ENCODE data around the gene WDR90. TPM values are rescaled to one million over a fixed set of nuclear protein-coding genes. Genes with fewer than 3 reads are reported as not detected.

Gene WDR90
- total and polyA plus RNA-seq, 3 experiments from 2014 or later = 1.4 to 78.4 (median 69.6) TPM

DNA sequence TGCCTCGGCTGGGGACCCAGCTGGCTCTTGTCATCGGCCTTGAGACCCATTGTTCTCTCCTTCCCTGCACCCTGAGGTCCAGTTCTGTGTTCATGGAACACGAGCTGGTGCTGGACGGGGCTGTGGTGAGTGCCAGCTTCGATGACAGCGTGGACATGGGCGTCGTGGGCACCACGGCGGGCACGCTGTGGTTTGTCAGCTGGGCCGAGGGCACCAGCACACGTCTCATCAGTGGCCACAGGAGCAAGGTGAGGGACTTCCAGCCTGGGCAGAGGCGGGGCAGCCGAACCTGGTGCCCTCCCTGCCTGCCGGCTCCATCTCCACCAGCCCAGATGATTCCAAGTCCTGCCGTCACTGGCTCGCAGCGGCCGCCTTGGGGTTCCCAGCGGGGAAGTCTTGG lies 13.4 kb downstream of the WDR90 start:
- no peaks in the 10 kb centered on the region for H3K27me3 Mint-ChIP-seq
- Histone ChIP-seq H3K27me3 (ENCODE audit: insufficient read depth, low read length, poor library complexity, severe bottlenecking) (no peaks in the 10 kb centered on the region), H3K36me3 (ENCODE audit: insufficient read depth, low read length) (no peaks in the 10 kb centered on the region), H3K4me1 (ENCODE audit: insufficient read depth, low read length) (peaks cover 7% of the 10 kb centered on the region), H3K9me3 (ENCODE audit: low read length) (no peaks in the 10 kb centered on the region), H3K4me3 (ENCODE audit: low read length) (no peak overlapping the region), H3K27ac (ENCODE audit: low read depth, low read length) (no peak overlapping the region)
- CTCF ChIA-PET = no interaction called here
- DNase-seq = no peak
- POLR2A ChIA-PET = interaction anchor here (0.8 kb wide), 1 partner anchor 13 kb away, joined by 3 read pairs; the partner anchor contains the start of gene WDR90
- peaks cover 2 to 8% (median 4%) of the 10 kb centered on the region in 3 donors for H3K4me1 Mint-ChIP-seq
- no peak overlapping the region for H3K27ac Mint-ChIP-seq
- no peaks in the 10 kb centered on the region for H3K9me3 Mint-ChIP-seq
- H3K4me3 Mint-ChIP-seq = no peak overlapping the region
- H3K36me3 Mint-ChIP-seq = no peaks in the 10 kb centered on the region

DNA sequence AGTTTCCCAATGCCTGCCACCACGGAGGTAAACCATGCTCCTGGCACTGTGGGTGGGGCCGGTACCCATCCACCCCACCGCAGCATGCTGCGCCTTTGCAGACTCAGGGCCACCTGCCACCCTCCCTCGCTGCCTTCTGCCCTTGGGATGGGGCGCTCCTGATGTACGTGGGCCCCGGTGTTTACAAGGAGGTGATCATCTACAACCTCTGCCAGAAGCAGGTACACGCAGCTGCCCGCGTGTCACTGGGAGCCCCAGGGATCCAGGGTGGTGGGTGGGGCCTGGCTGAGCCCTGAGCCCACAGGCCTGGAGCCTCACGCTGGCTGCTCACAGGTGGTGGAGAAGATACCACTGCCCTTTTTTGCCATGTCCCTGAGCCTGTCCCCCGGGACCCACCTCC lies 17.4 kb downstream of the WDR90 start:
- no peaks in the 10 kb centered on the region for H3K9me3 ChIP-seq (ENCODE audit: low read length)
- Mint-ChIP-seq H3K36me3 (peaks cover 0 to 17% (median 0%) of the 10 kb centered on the region in 3 donors), H3K9me3 (no peaks in the 10 kb centered on the region), H3K27me3 (no peaks in the 10 kb centered on the region), H3K4me1 (peaks cover 4 to 19% (median 5%) of the 10 kb centered on the region in 3 donors), H3K27ac (no peak overlapping the region), H3K4me3 (no peak overlapping the region)
- no peak overlapping the region for H3K4me3 ChIP-seq (ENCODE audit: low read length)
- H3K4me1 ChIP-seq (ENCODE audit: insufficient read depth, low read length) = peaks cover 10% of the 10 kb centered on the region
- no peak for DNase-seq
- H3K27me3 ChIP-seq (ENCODE audit: insufficient read depth, low read length, poor library complexity, severe bottlenecking) = no peaks in the 10 kb centered on the region
- H3K27ac ChIP-seq (ENCODE audit: low read depth, low read length) = no peak overlapping the region
- ChIA-PET POLR2A (no interaction called here), CTCF (interaction anchor here (1.0 to 2.0 kb wide), 3 partner anchors 15 to 29 kb away, joined by 3 to 8 read pairs (median 6); no protein-coding TSS in a partner anchor)
- H3K36me3 ChIP-seq (ENCODE audit: insufficient read depth, low read length) = no peaks in the 10 kb centered on the region

DNA sequence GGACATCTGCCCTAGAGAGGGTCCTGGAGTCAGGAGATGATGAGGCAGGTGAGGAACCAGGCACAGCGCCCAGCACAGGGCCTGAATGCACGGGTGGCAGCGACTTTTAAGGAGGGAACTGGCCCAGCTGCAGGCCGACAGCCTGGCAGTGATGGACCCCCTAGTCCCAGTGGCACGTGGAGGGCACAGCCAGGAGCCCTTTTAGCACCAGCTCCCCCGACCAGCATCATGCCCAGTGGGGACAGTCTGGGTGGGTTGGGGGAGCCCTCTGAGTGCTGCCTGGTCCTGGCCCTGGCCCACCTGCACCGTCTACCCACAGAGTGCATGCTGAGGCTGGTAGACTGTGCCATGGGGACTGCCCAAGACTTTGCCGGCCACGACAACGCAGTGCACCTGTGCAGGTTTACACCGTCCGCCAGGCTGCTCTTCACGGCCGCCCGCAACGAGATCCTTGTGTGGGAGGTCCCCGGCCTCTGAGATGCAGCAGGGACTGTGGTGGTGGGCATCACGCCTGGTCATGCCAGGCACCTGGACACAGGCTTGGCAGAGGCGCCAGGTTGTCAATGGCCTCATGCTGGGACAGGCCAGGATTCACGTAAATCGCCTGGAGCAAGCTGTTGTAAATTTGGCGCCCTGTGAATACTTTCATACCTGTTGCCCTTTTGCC lies 18.1 kb downstream of the WDR90 start:
- Mint-ChIP-seq H3K27me3 (no peaks in the 10 kb centered on the region), H3K27ac (peak overlapping the region; percentile 75 to 98 (median 86)), H3K36me3 (peaks cover 0 to 23% (median 0%) of the 10 kb centered on the region in 3 donors), H3K4me3 (peak overlapping the region; percentile 77 to 90 (median 80)), H3K4me1 (peaks cover 4 to 19% (median 5%) of the 10 kb centered on the region in 3 donors), H3K9me3 (no peaks in the 10 kb centered on the region)
- ChIA-PET CTCF (interaction anchor here (0.6 to 2.0 kb wide), 8 partner anchors 10 to 733 kb away, joined by 3 to 8 read pairs (median 4); partner anchors contain the start of gene WDR90), POLR2A (interaction anchor here (0.9 to 1.8 kb wide), 5 partner anchors 13 to 29 kb away, joined by 3 to 4 read pairs (median 3); partner anchors contain the start of genes STUB1, WDR24 and WDR90)
- no peaks in the 10 kb centered on the region for H3K27me3 ChIP-seq (ENCODE audit: insufficient read depth, low read length, poor library complexity, severe bottlenecking)
- peaks cover 4% of the 10 kb centered on the region for H3K36me3 ChIP-seq (ENCODE audit: insufficient read depth, low read length)
- H3K27ac ChIP-seq (ENCODE audit: low read depth, low read length) = peak overlapping the region; percentile 67
- no peak for DNase-seq
- H3K9me3 ChIP-seq (ENCODE audit: low read length) = no peaks in the 10 kb centered on the region
- peaks cover 10% of the 10 kb centered on the region for H3K4me1 ChIP-seq (ENCODE audit: insufficient read depth, low read length)
- H3K4me3 ChIP-seq (ENCODE audit: low read length) = peak overlapping the region; percentile 68

DNA sequence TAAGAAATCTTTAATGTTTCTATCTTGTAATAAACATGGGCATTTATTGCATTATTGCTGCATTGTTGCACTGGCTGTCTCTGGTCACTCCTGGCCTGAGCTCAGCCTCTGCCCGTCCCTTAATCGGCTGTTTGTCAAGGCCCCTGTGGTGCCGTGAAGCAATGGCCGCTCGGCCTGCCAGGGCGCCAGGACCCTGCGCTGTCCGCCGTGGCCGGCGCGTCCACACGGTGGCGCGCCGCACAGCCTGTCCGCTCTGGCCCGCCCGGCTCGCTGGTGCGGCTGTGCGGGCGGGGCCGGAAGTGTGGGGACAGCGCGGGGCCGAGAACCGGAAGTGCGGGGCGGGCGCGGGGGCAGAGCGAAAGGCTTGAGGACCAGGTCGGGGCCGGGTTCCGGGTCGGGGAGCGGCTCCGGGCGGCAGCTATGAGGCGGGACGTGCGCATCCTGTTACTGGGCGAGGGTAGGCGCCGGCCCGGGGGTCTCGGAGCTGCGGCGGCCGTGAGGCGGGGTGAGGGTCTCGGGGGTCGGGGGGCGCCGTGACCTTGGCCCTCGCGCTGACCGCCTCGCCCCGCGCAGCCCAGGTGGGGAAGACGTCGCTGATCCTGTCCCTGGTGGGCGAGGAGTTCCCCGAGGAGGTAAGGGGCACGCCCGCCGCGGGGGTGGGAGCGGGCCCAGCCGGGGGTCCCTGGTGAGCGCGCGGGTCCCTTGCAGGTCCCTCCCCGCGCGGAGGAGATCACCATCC lies 18.8 kb downstream of the WDR90 start, which contains the start of gene RHOT2:
RHOT2 (plus strand) TSS at position 353 of the 739 bp plus-strand sequence; CDS start at position 421, 68 bp downstream.
- CTCF ChIA-PET = interaction anchor here (0.6 to 2.0 kb wide), 8 partner anchors 11 to 732 kb away, joined by 3 to 8 read pairs (median 4); partner anchors contain the start of gene WDR90
- Histone ChIP-seq H3K4me3 (ENCODE audit: low read length) (peak within 1 kb of the TSS; percentile 68), H3K9me3 (ENCODE audit: low read length) (no peaks in the 10 kb centered on the region), H3K36me3 (ENCODE audit: insufficient read depth, low read length) (peaks cover 4% of the 10 kb centered on the region), H3K27me3 (ENCODE audit: insufficient read depth, low read length, poor library complexity, severe bottlenecking) (no peaks in the 10 kb centered on the region), H3K4me1 (ENCODE audit: insufficient read depth, low read length) (peaks cover 10% of the 10 kb centered on the region), H3K27ac (ENCODE audit: low read depth, low read length) (peak within 1 kb of the TSS; percentile 67)
- Mint-ChIP-seq H3K36me3 (peaks cover 0 to 28% (median 0%) of the 10 kb centered on the region in 3 donors), H3K27ac (peak within 1 kb of the TSS; percentile 75 to 98 (median 86)), H3K4me3 (peak within 1 kb of the TSS; percentile 77 to 90 (median 80)), H3K27me3 (no peaks in the 10 kb centered on the region), H3K4me1 (peaks cover 4 to 19% (median 5%) of the 10 kb centered on the region in 3 donors), H3K9me3 (no peaks in the 10 kb centered on the region)
- peak; percentile 83 to 91 (median 88) for DNase-seq
- POLR2A ChIA-PET = interaction anchor here (0.9 to 1.9 kb wide), 6 partner anchors 10 to 28 kb away, joined by 3 to 4 read pairs (median 4); partner anchors contain the start of genes STUB1, WDR24 and WDR90

DNA sequence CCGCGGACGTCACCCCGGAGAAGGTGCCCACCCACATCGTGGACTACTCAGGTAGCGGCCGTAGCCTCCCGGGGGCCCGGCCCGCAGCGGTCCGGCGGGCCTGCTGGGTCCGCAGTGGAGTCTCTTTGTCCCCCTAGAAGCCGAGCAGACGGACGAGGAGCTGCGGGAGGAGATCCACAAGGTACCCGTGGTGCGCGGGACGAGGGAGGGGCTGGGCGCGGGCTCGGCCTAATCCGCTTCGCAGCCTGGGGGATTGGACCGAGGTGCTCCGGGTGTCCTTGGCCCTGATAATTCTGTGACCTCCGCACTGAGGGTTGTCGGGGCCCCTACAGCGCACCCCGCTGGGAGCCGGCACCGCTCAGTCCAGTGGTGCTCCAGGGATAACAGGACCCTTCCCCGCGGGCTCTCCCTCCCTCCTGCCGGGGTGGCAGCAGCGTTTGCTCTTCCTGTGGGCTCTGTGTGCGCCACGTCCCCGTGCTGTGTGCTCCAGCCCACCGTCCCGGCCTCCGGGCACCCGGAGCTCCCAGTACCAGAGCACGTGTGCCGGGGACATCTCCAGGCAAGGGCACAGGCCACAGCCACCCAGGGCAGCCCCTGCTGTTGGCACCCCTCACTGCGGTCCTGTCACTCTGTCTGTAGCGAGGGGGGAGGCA lies 19.5 kb downstream of the WDR90 start:
- H3K4me3 ChIP-seq (ENCODE audit: low read length) = peak overlapping the region; percentile 68
- Mint-ChIP-seq H3K27me3 (no peaks in the 10 kb centered on the region), H3K27ac (peak overlapping the region in 4 of 8 donors; percentile 62 to 78 (median 70)), H3K4me1 (peaks cover 4 to 19% (median 5%) of the 10 kb centered on the region in 3 donors), H3K4me3 (peak overlapping the region; percentile 61 to 81 (median 77)), H3K36me3 (peaks cover 0 to 34% (median 0%) of the 10 kb centered on the region in 3 donors), H3K9me3 (no peaks in the 10 kb centered on the region)
- POLR2A ChIA-PET = interaction anchor here (1.0 to 1.9 kb wide), 3 partner anchors 10 to 27 kb away, joined by 3 to 4 read pairs (median 4); no protein-coding TSS in a partner anchor
- H3K9me3 ChIP-seq (ENCODE audit: low read length) = no peaks in the 10 kb centered on the region
- CTCF ChIA-PET = interaction anchor here (0.9 to 2.0 kb wide), 4 partner anchors 13 to 26 kb away, joined by 3 to 8 read pairs (median 5); partner anchors contain the start of gene WDR90
- H3K27me3 ChIP-seq (ENCODE audit: insufficient read depth, low read length, poor library complexity, severe bottlenecking) = no peaks in the 10 kb centered on the region
- peaks cover 10% of the 10 kb centered on the region for H3K4me1 ChIP-seq (ENCODE audit: insufficient read depth, low read length)
- peaks cover 4% of the 10 kb centered on the region for H3K36me3 ChIP-seq (ENCODE audit: insufficient read depth, low read length)
- peak overlapping the region; percentile 67 for H3K27ac ChIP-seq (ENCODE audit: low read depth, low read length)
- DNase-seq = no peak

DNA sequence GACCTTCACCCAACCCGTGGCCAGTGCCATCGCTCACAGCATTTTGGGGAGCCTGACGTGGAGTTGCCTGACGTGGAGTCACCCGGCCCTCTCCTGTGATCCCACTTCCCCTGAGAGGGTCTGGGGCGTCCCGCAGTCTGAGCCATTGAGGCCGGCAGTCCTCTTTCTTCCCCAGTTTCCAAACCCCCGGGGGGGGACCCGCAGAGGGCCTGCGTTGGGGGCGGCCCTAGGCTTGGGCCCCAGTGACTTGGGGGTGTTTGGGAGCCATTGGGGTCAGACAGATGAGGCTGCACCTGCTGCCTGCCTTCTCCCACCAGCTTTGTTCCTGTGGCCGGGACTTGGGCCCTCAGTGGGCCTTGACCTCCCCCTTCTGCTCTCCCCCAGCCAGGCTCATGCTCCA lies 20.5 kb downstream of the WDR90 start:
- Histone ChIP-seq H3K27ac (ENCODE audit: low read depth, low read length) (no peak overlapping the region), H3K4me3 (ENCODE audit: low read length) (no peak overlapping the region)

More for the DNA sequence above, 20.5 kb downstream of the WDR90 start:
- Mint-ChIP-seq H3K9me3 (no peaks in the 10 kb centered on the region), H3K27me3 (peaks cover 0 to under 1% of the 10 kb centered on the region in 2 donors), H3K4me3 (peak overlapping the region; percentile 41 to 81 (median 65)), H3K36me3 (peaks cover 0 to 36% (median 0%) of the 10 kb centered on the region in 3 donors), H3K4me1 (peaks cover 4 to 19% (median 5%) of the 10 kb centered on the region in 3 donors), H3K27ac (peak overlapping the region in 2 of 8 donors; percentile 52 to 75)
- CTCF ChIA-PET = interaction anchor here (1.1 kb wide), 1 partner anchor 11 kb away, joined by 3 read pairs; no protein-coding TSS in a partner anchor
- Histone ChIP-seq H3K36me3 (ENCODE audit: insufficient read depth, low read length) (peaks cover 4% of the 10 kb centered on the region), H3K9me3 (ENCODE audit: low read length) (no peaks in the 10 kb centered on the region), H3K4me1 (ENCODE audit: insufficient read depth, low read length) (peaks cover 10% of the 10 kb centered on the region), H3K27me3 (ENCODE audit: insufficient read depth, low read length, poor library complexity, severe bottlenecking) (no peaks in the 10 kb centered on the region)
- POLR2A ChIA-PET = interaction anchor here (1.7 to 1.9 kb wide), 2 partner anchors 9 to 11 kb away, joined by 4 to 5 read pairs; partner anchors contain the start of gene STUB1
- DNase-seq = no peak
